ENCODE measurements around the gene PNCK.
"Not testable (repeated sequence)": the region's sequence is repeated elsewhere in the genome, so short reads cannot be mapped to it uniquely, and the experiment has no call there.

PNCK gene

DNA sequence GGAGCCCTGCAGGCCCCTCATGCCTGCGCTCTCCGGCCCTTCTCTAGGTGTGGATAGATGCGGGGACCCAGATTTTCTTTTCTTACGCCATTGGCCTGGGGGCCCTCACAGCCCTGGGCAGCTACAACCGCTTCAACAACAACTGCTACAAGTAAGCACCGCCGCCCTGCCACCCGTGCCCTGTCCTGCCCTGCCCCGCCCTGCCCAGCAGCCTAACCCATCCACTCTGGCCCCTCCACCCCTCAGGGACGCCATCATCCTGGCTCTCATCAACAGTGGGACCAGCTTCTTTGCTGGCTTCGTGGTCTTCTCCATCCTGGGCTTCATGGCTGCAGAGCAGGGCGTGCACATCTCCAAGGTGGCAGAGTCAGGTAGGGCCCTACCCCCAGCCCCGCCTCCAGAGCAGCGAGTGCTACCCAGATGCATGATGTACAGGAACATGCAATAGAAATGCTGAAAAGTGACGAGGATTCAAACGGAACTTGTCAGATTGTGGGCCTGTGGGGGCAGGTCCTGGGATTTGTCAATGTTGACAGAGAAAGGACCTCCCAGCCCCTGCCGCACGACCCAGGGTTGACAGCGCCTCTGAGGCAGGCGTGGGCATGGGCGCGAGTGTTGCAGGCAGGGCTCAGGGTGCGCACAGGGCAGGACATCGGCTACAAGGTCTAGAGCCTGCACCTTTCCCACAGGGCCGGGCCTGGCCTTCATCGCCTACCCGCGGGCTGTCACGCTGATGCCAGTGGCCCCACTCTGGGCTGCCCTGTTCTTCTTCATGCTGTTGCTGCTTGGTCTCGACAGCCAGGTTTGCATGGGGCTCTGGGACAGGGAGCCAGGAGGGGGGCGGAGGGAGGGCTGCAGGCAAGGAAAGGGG is 19.8 kb upstream of the PNCK start:
- Histone ChIP-seq H3K27ac (ENCODE audit: low read depth, low read length) (no peak overlapping the region), H3K36me3 (ENCODE audit: control insufficient read depth in 5 of 5, insufficient read depth in 5 of 5, low read length in 5 of 5) (peaks cover 0 to 27% (median 6%) of the 10 kb centered on the region in 5 donors), H3K27me3 (ENCODE audit: control insufficient read depth in 5 of 5, insufficient read depth in 4 of 5, low read length in 5 of 5) (peaks cover 0 to 7% (median 3%) of the 10 kb centered on the region in 5 donors), H3K9ac (ENCODE audit: low read length in 5 of 5) (no peak overlapping the region), H3K4me3 (ENCODE audit: low read depth in 1 of 5, low read length in 5 of 5) (no peak overlapping the region), H3K4me1 (ENCODE audit: control insufficient read depth in 5 of 5, insufficient read depth in 5 of 5, low read length in 5 of 5) (peaks cover 0 to 24% (median 8%) of the 10 kb centered on the region in 5 donors), H3K9me3 (ENCODE audit: control insufficient read depth in 5 of 5, low read length in 5 of 5) (no peaks in the 10 kb centered on the region)

DNA sequence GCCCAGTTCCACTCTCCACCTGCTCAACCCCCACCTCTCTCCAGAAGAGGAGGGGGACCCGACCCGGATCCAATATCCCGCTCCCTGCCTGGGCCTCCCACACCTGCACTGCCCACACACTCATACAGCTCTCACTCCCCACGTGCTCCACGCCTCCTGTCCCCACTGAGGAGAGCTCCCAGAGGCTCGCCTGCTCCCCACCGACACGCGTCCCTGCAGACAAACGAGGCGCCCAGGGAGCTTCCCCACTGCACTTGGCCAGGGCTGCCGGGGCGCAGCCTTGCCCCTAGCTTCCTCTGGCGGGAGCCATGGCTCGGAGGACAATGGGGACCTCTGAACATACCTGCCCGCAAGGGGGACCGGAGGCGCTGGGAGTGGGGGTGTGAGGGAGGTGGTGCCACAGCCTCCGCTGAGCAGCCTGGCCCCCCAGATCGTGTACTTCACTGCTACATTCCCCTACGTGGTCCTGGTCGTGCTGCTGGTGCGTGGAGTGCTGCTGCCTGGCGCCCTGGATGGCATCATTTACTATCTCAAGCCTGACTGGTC is 19.1 kb upstream of the PNCK start:
- Histone ChIP-seq H3K9ac (ENCODE audit: low read length in 5 of 5) (no peak overlapping the region), H3K4me1 (ENCODE audit: control insufficient read depth in 5 of 5, insufficient read depth in 5 of 5, low read length in 5 of 5) (peaks cover 0 to 24% (median 8%) of the 10 kb centered on the region in 5 donors), H3K27ac (ENCODE audit: low read depth, low read length) (no peak overlapping the region)

DNA sequence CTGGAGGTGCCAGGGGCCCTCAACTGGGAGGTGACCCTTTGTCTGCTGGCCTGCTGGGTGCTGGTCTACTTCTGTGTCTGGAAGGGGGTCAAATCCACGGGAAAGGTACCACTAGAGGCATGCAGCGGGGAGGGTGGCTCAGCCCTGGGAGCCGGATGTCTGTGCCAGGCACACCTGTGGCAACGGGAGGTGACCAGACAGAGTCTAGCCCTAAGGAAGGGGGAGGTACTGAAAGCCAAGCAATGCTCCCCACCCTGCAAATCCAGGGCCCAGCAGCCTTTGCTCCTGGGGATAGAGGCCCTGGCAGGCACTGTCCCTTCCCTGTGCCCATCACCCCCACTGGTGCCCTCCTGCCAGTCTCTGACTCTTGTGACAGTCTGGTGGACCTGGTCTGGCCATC is 18.4 kb upstream of the PNCK start:
- H3K9me3 ChIP-seq (ENCODE audit: control insufficient read depth in 5 of 5, low read length in 5 of 5) = no peaks in the 10 kb centered on the region
- peaks cover 0 to 12% (median 3%) of the 10 kb centered on the region in 5 donors for H3K36me3 ChIP-seq (ENCODE audit: control insufficient read depth in 5 of 5, insufficient read depth in 5 of 5, low read length in 5 of 5)
- H3K27ac ChIP-seq (ENCODE audit: low read depth, low read length) = no peak overlapping the region
- H3K4me3 ChIP-seq (ENCODE audit: low read depth in 1 of 5, low read length in 5 of 5) = no peak overlapping the region
- H3K27me3 ChIP-seq (ENCODE audit: control insufficient read depth in 5 of 5, insufficient read depth in 4 of 5, low read length in 5 of 5) = peaks cover 0 to 6% (median 3%) of the 10 kb centered on the region in 5 donors
- H3K4me1 ChIP-seq (ENCODE audit: control insufficient read depth in 5 of 5, insufficient read depth in 5 of 5, low read length in 5 of 5) = peaks cover 0 to 24% (median 11%) of the 10 kb centered on the region in 5 donors
- no peak overlapping the region for H3K9ac ChIP-seq (ENCODE audit: low read length in 5 of 5)

More for the DNA sequence above, 19.1 kb upstream of the PNCK start:
- H3K9me3 ChIP-seq (ENCODE audit: control insufficient read depth in 5 of 5, low read length in 5 of 5) = no peaks in the 10 kb centered on the region
- no peak overlapping the region for H3K4me3 ChIP-seq (ENCODE audit: low read depth in 1 of 5, low read length in 5 of 5)
- H3K27me3 ChIP-seq (ENCODE audit: control insufficient read depth in 5 of 5, insufficient read depth in 4 of 5, low read length in 5 of 5) = peaks cover 0 to 6% (median 3%) of the 10 kb centered on the region in 5 donors
- peaks cover 0 to 19% (median 3%) of the 10 kb centered on the region in 5 donors for H3K36me3 ChIP-seq (ENCODE audit: control insufficient read depth in 5 of 5, insufficient read depth in 5 of 5, low read length in 5 of 5)

DNA sequence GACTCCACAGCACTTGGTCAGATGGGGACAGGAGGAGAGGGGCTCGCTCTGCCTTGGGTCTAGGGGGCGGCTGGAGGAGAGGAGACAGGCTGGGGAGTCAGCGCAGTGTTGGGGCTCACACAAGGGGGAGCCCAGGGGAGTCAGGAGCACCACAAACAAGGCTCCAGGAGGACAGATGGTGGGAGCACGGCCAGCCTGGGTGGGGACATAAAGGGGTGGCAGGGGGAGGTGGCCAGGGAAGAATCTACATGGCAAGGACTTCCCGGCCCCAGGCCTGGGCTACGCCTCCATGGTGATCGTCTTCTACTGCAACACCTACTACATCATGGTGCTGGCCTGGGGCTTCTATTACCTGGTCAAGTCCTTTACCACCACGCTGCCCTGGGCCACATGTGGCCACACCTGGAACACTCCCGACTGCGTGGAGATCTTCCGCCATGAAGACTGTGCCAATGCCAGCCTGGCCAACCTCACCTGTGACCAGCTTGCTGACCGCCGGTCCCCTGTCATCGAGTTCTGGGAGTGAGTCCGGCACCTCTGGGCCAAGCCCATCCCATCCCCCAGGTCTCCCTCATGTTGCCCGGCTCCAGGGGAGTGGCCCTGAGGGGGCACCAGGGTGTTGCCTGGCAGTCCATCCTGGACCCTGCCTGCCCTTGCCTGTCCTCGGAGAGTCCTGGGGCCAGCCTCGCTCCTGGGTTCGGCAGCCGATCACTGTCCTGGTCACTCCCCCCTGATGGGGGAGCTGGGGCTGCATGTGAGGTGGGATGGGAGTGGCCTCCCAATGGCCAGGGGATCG is 17.6 kb upstream of the PNCK start:
- not testable (repeated sequence) for H3K4me3 ChIP-seq (ENCODE audit: low read depth in 1 of 5, low read length in 5 of 5); H3K9me3 ChIP-seq (ENCODE audit: control insufficient read depth in 5 of 5, low read length in 5 of 5); H3K9ac ChIP-seq (ENCODE audit: low read length in 5 of 5); H3K27ac ChIP-seq (ENCODE audit: low read depth, low read length); H3K36me3 ChIP-seq (ENCODE audit: control insufficient read depth in 5 of 5, insufficient read depth in 5 of 5, low read length in 5 of 5); H3K27me3 ChIP-seq (ENCODE audit: control insufficient read depth in 5 of 5, insufficient read depth in 4 of 5, low read length in 5 of 5)
- peaks cover 0 to 24% (median 11%) of the 10 kb centered on the region in 5 donors for H3K4me1 ChIP-seq (ENCODE audit: control insufficient read depth in 5 of 5, insufficient read depth in 5 of 5, low read length in 5 of 5)

DNA sequence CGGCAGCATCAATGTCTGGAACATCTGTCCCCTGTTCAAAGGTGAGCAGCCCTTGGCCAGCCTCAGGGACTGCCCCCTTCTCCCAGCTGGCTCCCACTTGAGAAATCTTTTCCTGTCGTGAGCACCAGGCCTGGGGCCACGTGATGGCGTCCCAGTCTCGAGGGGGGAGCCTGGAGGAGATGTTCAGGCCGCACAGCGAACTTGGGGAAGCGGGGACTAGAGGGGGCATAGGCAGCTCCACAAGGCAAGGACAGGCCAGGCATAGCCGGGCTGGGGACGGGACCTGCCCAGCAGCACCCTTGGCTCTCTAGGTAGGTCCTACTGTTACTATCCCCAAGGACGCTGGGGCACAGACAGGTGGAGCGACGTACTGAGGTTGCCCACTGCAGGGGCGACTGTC is 16.9 kb upstream of the PNCK start:
- Histone ChIP-seq H3K27ac (ENCODE audit: low read depth, low read length) (no peak overlapping the region), H3K9me3 (ENCODE audit: control insufficient read depth in 5 of 5, low read length in 5 of 5) (no peaks in the 10 kb centered on the region), H3K27me3 (ENCODE audit: control insufficient read depth in 5 of 5, insufficient read depth in 4 of 5, low read length in 5 of 5) (peaks cover 4 to 16% (median 10%) of the 10 kb centered on the region in 5 donors), H3K4me3 (ENCODE audit: low read depth in 1 of 5, low read length in 5 of 5) (no peak overlapping the region), H3K36me3 (ENCODE audit: control insufficient read depth in 5 of 5, insufficient read depth in 5 of 5, low read length in 5 of 5) (peaks cover 0 to 3% (median 0%) of the 10 kb centered on the region in 5 donors), H3K9ac (ENCODE audit: low read length in 5 of 5) (no peak overlapping the region), H3K4me1 (ENCODE audit: control insufficient read depth in 5 of 5, insufficient read depth in 5 of 5, low read length in 5 of 5) (peaks cover 0 to 24% (median 11%) of the 10 kb centered on the region in 5 donors)

DNA sequence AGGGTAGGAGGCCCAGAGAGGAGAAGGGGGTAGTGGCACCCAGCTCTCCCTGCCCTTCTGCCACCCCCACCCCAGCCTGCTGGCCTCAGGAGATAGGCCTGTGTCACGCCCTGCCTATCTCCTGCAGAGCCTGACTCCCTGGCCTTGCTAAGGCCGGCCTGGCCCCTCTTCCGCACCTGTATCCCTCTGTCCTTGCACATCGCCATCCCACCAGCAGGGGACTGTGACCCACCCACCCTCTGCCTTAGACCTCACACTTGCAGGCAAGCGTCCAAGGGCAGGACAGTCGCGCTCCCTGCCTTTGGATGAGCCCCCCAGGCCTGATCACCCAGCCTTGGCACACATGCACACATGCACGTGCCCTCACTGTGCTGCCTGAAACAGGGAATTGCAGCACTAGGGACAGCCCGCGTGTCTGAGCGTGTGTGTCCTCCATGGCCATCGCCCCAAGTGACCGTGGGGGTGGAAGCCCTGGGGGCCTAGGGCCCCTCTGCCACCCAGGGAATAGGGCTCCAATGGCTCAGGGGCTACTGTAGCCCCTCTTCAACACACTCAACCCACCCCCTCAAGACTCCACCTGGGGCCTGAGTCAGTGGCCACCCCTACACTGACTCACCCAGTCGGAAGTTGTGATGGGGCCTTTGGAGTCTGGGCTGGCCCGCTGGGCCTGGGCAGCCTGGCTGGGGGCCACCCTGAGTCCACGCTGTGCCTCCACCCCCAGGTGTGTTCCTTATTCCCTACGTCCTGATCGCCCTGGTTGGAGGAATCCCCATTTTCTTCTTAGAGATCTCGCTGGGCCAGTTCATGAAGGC is 16.2 kb upstream of the PNCK start:
- Histone ChIP-seq H3K4me3 (ENCODE audit: low read depth in 1 of 5, low read length in 5 of 5) (peak overlapping the region in 1 of 5 donors; percentile 44), H3K27ac (ENCODE audit: low read depth, low read length) (no peak overlapping the region), H3K9me3 (ENCODE audit: control insufficient read depth in 5 of 5, low read length in 5 of 5) (no peaks in the 10 kb centered on the region), H3K9ac (ENCODE audit: low read length in 5 of 5) (no peak overlapping the region), H3K4me1 (ENCODE audit: control insufficient read depth in 5 of 5, insufficient read depth in 5 of 5, low read length in 5 of 5) (peaks cover 0 to 24% (median 11%) of the 10 kb centered on the region in 5 donors), H3K27me3 (ENCODE audit: control insufficient read depth in 5 of 5, insufficient read depth in 4 of 5, low read length in 5 of 5) (peaks cover 4 to 17% (median 11%) of the 10 kb centered on the region in 5 donors), H3K36me3 (ENCODE audit: control insufficient read depth in 5 of 5, insufficient read depth in 5 of 5, low read length in 5 of 5) (peaks cover 0 to 3% (median 0%) of the 10 kb centered on the region in 5 donors)

DNA sequence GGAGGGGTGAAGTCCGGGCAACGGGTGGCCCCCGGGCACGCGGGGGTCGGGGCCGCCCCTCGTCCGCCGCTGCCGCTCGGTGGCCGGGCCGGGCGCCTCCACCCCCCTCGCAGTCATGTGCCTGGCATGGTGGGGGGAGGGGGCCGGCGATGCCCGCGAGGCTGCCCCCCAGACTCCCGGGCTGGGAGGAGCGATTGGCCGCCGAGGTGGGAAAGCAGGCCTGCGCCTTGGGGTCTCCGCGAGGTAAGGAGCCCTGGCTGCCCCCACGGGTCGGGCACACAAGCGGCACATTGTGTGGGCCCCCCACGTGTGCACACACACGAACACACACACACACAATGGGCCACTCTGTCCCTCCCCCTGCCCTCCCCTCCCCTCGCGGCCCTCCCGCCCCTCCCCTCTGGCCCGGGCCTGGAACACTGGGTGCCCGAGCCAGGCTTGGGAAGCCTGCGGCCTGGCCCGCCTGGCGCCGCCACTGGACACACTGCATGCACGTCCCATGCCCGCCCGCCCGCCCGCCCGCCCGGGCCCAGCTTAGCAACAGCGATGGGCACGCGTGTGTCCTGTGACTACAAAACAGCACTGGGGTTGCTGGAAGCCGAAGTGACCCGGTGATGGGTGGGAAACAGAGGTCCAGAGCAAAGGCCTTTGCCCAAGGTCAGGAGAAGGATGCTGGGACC is 15.4 kb upstream of the PNCK start:
- Histone ChIP-seq H3K27ac (ENCODE audit: low read depth, low read length) (no peak overlapping the region), H3K4me3 (ENCODE audit: low read depth in 1 of 5, low read length in 5 of 5) (peak overlapping the region in 2 of 5 donors; percentile 44 to 52), H3K9ac (ENCODE audit: low read length in 5 of 5) (no peak overlapping the region), H3K9me3 (ENCODE audit: control insufficient read depth in 5 of 5, low read length in 5 of 5) (peaks cover 0 to under 1% (median 0%) of the 10 kb centered on the region in 5 donors), H3K36me3 (ENCODE audit: control insufficient read depth in 5 of 5, insufficient read depth in 5 of 5, low read length in 5 of 5) (no peaks in the 10 kb centered on the region), H3K4me1 (ENCODE audit: control insufficient read depth in 5 of 5, insufficient read depth in 5 of 5, low read length in 5 of 5) (peaks cover 0 to 24% (median 11%) of the 10 kb centered on the region in 5 donors), H3K27me3 (ENCODE audit: control insufficient read depth in 5 of 5, insufficient read depth in 4 of 5, low read length in 5 of 5) (peaks cover 4 to 22% (median 12%) of the 10 kb centered on the region in 5 donors)

DNA sequence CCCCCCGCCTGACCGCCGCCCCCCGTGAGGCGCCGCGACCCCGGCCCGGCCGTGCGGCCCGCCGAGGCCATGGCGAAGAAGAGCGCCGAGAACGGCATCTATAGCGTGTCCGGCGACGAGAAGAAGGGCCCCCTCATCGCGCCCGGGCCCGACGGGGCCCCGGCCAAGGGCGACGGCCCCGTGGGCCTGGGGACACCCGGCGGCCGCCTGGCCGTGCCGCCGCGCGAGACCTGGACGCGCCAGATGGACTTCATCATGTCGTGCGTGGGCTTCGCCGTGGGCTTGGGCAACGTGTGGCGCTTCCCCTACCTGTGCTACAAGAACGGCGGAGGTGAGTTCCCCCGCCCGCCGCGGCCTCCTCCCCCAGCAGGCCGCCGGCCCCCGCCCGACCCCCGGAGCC is 14.9 kb upstream of the PNCK start:
- H3K27ac ChIP-seq (ENCODE audit: low read depth, low read length) = no peak overlapping the region
- H3K36me3 ChIP-seq (ENCODE audit: control insufficient read depth in 5 of 5, insufficient read depth in 5 of 5, low read length in 5 of 5) = no peaks in the 10 kb centered on the region
- peaks cover 4 to 23% (median 12%) of the 10 kb centered on the region in 5 donors for H3K27me3 ChIP-seq (ENCODE audit: control insufficient read depth in 5 of 5, insufficient read depth in 4 of 5, low read length in 5 of 5)
- no peak overlapping the region for H3K9ac ChIP-seq (ENCODE audit: low read length in 5 of 5)
- peaks cover 0 to 24% (median 11%) of the 10 kb centered on the region in 5 donors for H3K4me1 ChIP-seq (ENCODE audit: control insufficient read depth in 5 of 5, insufficient read depth in 5 of 5, low read length in 5 of 5)
- H3K4me3 ChIP-seq (ENCODE audit: low read depth in 1 of 5, low read length in 5 of 5) = peak overlapping the region in 3 of 5 donors; percentile 22 to 52 (median 51)
- H3K9me3 ChIP-seq (ENCODE audit: control insufficient read depth in 5 of 5, low read length in 5 of 5) = peaks cover 0 to 6% (median 0%) of the 10 kb centered on the region in 5 donors

DNA sequence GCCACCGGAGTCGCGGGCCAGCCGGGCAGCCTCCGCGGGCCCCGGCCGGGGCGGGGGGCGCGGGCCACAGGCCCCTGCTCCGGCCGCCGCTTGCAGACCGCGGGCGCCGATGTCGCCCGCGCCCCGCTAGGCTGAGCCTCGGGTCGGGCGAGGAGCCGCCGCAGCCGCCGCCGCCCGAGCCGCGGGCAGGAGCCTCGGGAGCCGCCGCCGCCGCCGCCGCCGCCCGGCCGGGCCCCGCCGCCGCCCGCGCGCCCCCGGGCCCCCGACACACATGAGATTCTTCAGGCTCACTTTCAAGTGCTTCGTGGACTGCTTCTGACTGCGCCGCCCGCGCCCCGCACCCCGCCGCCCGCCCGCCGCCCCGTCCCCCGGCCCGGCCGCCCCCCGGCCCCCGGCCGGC is 14.5 kb upstream of the PNCK start:
- Histone ChIP-seq H3K9me3 (ENCODE audit: control insufficient read depth in 5 of 5, low read length in 5 of 5) (peaks cover 0 to 7% (median 0%) of the 10 kb centered on the region in 5 donors), H3K4me1 (ENCODE audit: control insufficient read depth in 5 of 5, insufficient read depth in 5 of 5, low read length in 5 of 5) (peaks cover 0 to 24% (median 11%) of the 10 kb centered on the region in 5 donors), H3K27ac (ENCODE audit: low read depth, low read length) (no peak overlapping the region), H3K36me3 (ENCODE audit: control insufficient read depth in 5 of 5, insufficient read depth in 5 of 5, low read length in 5 of 5) (no peaks in the 10 kb centered on the region), H3K27me3 (ENCODE audit: control insufficient read depth in 5 of 5, insufficient read depth in 4 of 5, low read length in 5 of 5) (peaks cover 4 to 23% (median 12%) of the 10 kb centered on the region in 5 donors), H3K4me3 (ENCODE audit: low read depth in 1 of 5, low read length in 5 of 5) (no peak overlapping the region), H3K9ac (ENCODE audit: low read length in 5 of 5) (no peak overlapping the region)
